Upper lobe of right lung (tissue), 1 donor: ENCODE measurements around the gene PTPRN2. TPM values are rescaled to one million over a fixed set of nuclear protein-coding genes. Genes with fewer than 3 reads are reported as not detected.
A peak's percentile ranks its signal among the peaks of the same experiment; 100 is the strongest.
"Not testable (repeated sequence)": the region's sequence is repeated elsewhere in the genome, so short reads cannot be mapped to it uniquely, and the experiment has no call there.

ENCODE experiments used
- ATAC-seq: fragments of 200-7000 bp; cut with Tn5 transposase; one replicate; pipeline ENCODE4 v1.9.1; 2020; ENCODE audit warnings: mild to moderate bottlenecking, moderate library complexity
- DNase-seq: peaks from one replicate; pipeline ENCODE4 v3.0.0-alpha.2; 2020
- H3K27ac ChIP-seq: fragments of 200-600 bp; one replicate; pipeline ENCODE4 v1.8.0; 2022
- H3K27me3 ChIP-seq: fragments of 200-600 bp; one replicate; pipeline ENCODE4 v1.8.0; 2022; ENCODE audit warnings: mild to moderate bottlenecking
- H3K36me3 ChIP-seq: fragments of 200-600 bp; one replicate; pipeline ENCODE4 v1.8.0; 2022
- H3K4me1 ChIP-seq: fragments of 200-600 bp; one replicate; pipeline ENCODE4 v1.8.0; 2022
- H3K4me3 ChIP-seq: fragments of 200-600 bp; one replicate; pipeline ENCODE4 v1.8.0; 2022; ENCODE audit warnings: mild to moderate bottlenecking
- H3K9me3 ChIP-seq: fragments of 200-600 bp; one replicate; pipeline ENCODE4 v1.8.0; 2022
- CTCF ChIP-seq: fragments of 200-600 bp; IDR thresholded peaks from one replicate; pipeline ENCODE4 v1.8.0; 2022; ENCODE audit warnings: antibody characterized with exemption
- intact Hi-C: fragments of 100-400 bp; cut with DNase I; formaldehyde crosslinking; loops from one replicate; pipeline ENCODE4 v1.11.0; 2022
- total RNA-seq: library from RNA; stranded (reverse); fragmentation: NEBNext Ultra II Directional; extraction: Animal tissue kit (Norgen Biotek cat#: 25700); gene quantifications from one replicate; pipeline ENCODE4 v1.2.1, GENCODE V29; 2021
- donor health status: DM: no; HTN: yes; CAD: no; lungs with severe emphysema.

Gene PTPRN2
- total RNA-seq, 1 donor from 2014 or later: 4.9 TPM

- Histone ChIP-seq H3K4me1 (no peaks in the 10 kb centered on the region), H3K36me3 (no peaks in the 10 kb centered on the region), H3K9me3 (no peaks in the 10 kb centered on the region), H3K27me3 (no peaks in the 10 kb centered on the region), H3K4me3 (no peak overlapping the region), H3K27ac (no peak overlapping the region)
- no peak for TF ChIP-seq CTCF
- ATAC-seq (no peak), DNase-seq (no peak)
- intact Hi-C loops: no loop called here
Observed at GRCh38 chr7:158512869-158513268, 74.8 kb downstream of the PTPRN2 start.

GRCh38 chr7:158512042-158512441, 75.6 kb downstream of the PTPRN2 start:
- Histone ChIP-seq H3K4me1 (no peaks in the 10 kb centered on the region), H3K27ac (no peak overlapping the region), H3K4me3 (no peak overlapping the region), H3K36me3 (no peaks in the 10 kb centered on the region), H3K27me3 (no peaks in the 10 kb centered on the region), H3K9me3 (no peaks in the 10 kb centered on the region)
- TF ChIP-seq CTCF: no peak
- intact Hi-C loops: no loop called here
- DNase-seq: no peak
- no peak for ATAC-seq

DNA sequence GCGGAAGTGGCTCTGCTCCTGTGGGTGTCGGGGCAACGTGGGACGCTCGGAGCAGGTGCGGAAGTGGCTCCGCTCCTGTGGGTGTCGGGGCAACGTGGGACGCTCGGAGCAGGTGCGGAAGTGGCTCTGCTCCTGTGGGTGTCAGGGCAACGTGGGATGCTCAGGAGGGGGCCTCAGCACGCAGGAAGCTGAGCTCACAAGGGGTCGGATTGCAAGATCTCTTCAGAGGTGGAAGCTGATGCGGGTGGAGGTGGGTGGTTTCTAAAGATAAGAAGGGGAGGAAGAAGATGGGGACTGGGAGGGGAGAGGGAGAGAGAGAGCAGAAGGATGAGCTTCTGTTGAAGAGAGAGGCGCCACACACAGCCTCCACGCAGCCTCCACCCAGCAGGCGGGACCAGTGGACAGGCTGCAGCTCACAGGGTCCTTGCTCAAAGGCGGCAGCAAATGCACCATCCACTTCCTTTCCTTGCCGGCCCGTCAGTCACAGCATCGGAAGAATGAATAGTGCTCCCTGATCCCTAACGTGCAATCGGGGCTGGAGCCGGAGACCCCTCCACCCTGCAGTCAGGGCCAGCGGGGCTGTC, 78.7 kb downstream of the PTPRN2 start:
- DNase-seq (no peak), ATAC-seq (no peak)
- H3K4me1 ChIP-seq: no peaks in the 10 kb centered on the region

GRCh38 chr7:158508321-158508720, 79.3 kb downstream of the PTPRN2 start:
- H3K9me3 ChIP-seq, H3K4me1 ChIP-seq, H3K4me3 ChIP-seq, H3K36me3 ChIP-seq, H3K27me3 ChIP-seq, DNase-seq, H3K27ac ChIP-seq, intact Hi-C loops, ATAC-seq: not testable (repeated sequence)

More for the DNA sequence above, 78.7 kb downstream of the PTPRN2 start:
- intact Hi-C loops: no loop called here
- no peaks in the 10 kb centered on the region for H3K36me3 ChIP-seq
- H3K4me3 ChIP-seq: no peak overlapping the region
- H3K9me3 ChIP-seq: no peaks in the 10 kb centered on the region
- H3K27me3 ChIP-seq: no peaks in the 10 kb centered on the region
- no peak overlapping the region for H3K27ac ChIP-seq
- no peak for TF ChIP-seq CTCF

- no peaks in the 10 kb centered on the region for H3K27me3 ChIP-seq
- no peak for DNase-seq
- H3K36me3 ChIP-seq: no peaks in the 10 kb centered on the region
- ATAC-seq: no peak
- H3K4me1 ChIP-seq: no peaks in the 10 kb centered on the region
- no peak overlapping the region for H3K4me3 ChIP-seq
- intact Hi-C loops: no loop called here
- no peak overlapping the region for H3K27ac ChIP-seq
- TF ChIP-seq CTCF: no peak
- no peaks in the 10 kb centered on the region for H3K9me3 ChIP-seq
Observed at GRCh38 chr7:158507917-158508316, 79.7 kb downstream of the PTPRN2 start.

- H3K4me1 ChIP-seq, intact Hi-C loops, H3K9me3 ChIP-seq, H3K27me3 ChIP-seq, H3K36me3 ChIP-seq, H3K4me3 ChIP-seq, H3K27ac ChIP-seq, DNase-seq: not testable (repeated sequence)
- ATAC-seq: peak; percentile 8
Observed at GRCh38 chr7:158507175-158507574, 80.4 kb downstream of the PTPRN2 start.

- no peaks in the 10 kb centered on the region for H3K27me3 ChIP-seq
- DNase-seq: no peak
- no peak overlapping the region for H3K4me3 ChIP-seq
- no peaks in the 10 kb centered on the region for H3K9me3 ChIP-seq
- no peak for ATAC-seq
- H3K4me1 ChIP-seq: no peaks in the 10 kb centered on the region
- H3K36me3 ChIP-seq: no peaks in the 10 kb centered on the region
- no peak overlapping the region for H3K27ac ChIP-seq
- intact Hi-C loops: no loop called here
- no peak for TF ChIP-seq CTCF
Observed at GRCh38 chr7:158506626-158507025, 81.0 kb downstream of the PTPRN2 start.
